ENCODE measurements around the gene LMO7.
A peak's percentile ranks its signal among the peaks of the same experiment; 100 is the strongest.

DNA sequence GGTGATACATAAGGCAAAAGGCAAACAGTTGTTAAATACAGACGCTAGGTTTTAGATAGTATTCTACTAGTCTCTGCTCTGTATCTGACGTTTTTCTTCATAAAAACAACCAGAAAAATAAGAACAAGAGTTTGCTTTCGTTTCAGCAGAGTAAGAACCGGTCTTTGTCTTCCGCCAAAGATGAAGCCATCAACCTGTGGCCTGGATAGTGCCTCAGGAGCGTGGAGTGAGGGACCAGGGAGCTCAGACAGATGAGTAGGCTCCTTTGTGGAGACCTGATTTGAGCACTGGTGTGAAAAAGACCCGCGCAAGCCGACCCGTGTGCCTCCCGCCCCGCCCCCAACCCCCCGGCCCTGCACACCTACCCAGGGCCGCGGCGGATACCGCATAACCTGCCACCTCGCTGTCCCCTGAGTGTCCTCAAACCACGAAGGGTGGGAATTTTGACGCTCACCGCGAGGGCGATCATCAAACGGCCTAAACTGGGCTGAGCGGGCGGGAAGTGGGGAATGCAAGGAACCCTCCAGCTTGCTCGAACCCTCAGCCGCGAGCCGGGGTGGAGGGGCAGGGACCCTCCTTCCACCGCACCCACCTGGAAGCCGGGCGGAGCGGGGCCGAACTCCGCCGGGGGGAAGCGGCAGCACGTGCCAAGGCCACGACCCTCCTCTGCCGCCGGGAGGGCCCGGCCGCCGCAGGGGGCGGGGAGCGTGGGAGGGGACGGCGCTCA lies 866 bp upstream of the LMO7 start:
- peak; percentile 73 for TF ChIP-seq EZH2 (IDR thresholded peaks at IDR 0.05)
- TF ChIP-seq, protein P1, sequence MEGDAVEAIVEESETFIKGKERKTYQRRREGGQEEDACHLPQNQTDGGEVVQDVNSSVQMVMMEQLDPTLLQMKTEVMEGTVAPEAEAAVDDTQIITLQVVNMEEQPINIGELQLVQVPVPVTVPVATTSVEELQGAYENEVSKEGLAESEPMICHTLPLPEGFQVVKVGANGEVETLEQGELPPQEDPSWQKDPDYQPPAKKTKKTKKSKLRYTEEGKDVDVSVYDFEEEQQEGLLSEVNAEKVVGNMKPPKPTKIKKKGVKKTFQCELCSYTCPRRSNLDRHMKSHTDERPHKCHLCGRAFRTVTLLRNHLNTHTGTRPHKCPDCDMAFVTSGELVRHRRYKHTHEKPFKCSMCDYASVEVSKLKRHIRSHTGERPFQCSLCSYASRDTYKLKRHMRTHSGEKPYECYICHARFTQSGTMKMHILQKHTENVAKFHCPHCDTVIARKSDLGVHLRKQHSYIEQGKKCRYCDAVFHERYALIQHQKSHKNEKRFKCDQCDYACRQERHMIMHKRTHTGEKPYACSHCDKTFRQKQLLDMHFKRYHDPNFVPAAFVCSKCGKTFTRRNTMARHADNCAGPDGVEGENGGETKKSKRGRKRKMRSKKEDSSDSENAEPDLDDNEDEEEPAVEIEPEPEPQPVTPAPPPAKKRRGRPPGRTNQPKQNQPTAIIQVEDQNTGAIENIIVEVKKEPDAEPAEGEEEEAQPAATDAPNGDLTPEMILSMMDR (IDR thresholded peaks at IDR 0.05) = no peak
